Tibial nerve (tissue), 4 donors: ENCODE data around the gene NNT. TPM values are rescaled to one million over a fixed set of nuclear protein-coding genes. Genes with fewer than 3 reads are reported as not detected.

ENCODE experiments used
- DNase-seq, 2 donors: peaks; one replicate each; pipeline ENCODE4 v3.0.0-alpha.2; 2019; ENCODE audit warnings: low spot score in 2 of 2
- H3K27ac ChIP-seq, 4 donors: fragments of 200-600 bp; sonication (generic) in 3 of 4; one replicate each; pipeline ENCODE4 v1.5.1; 2017 to 2019; ENCODE audit warnings: mild to moderate bottlenecking in 1 of 4
- H3K27me3 ChIP-seq, 2 donors: fragments of 200-600 bp; sonication (generic) in 1 of 2; one replicate each; pipeline versions ENCODE4 v1.5.1 to v1.6.0; 2017 to 2019
- H3K36me3 ChIP-seq, 3 donors: fragments of 200-600 bp; sonication (generic); one replicate each; pipeline ENCODE4 v1.5.1; 2018 to 2019
- H3K4me1 ChIP-seq, 4 donors: fragments of 200-600 bp; sonication (generic) in 3 of 4; one replicate each; pipeline ENCODE4 v1.5.1; 2017 to 2019
- H3K4me3 ChIP-seq, 4 donors: fragments of 200-600 bp; sonication (generic) in 3 of 4; one replicate each; pipeline ENCODE4 v1.5.1; 2017 to 2019; ENCODE audit warnings: mild to moderate bottlenecking in 1 of 4, moderate library complexity in 1 of 4
- H3K9me3 ChIP-seq, 4 donors: fragments of 200-600 bp; sonication (generic) in 3 of 4; one replicate each; pipeline ENCODE4 v1.5.1; 2017 to 2019
- EP300 ChIP-seq, 2 donors: sonication (generic); formaldehyde crosslinking; IDR thresholded peaks; one replicate each; pipeline ENCODE4 v1.6.1; 2017; ENCODE audit warnings: antibody characterized with exemption in 2 of 2, mild to moderate bottlenecking in 1 of 2
- POLR2A ChIP-seq, 2 donors: fragments of 450-650 bp; IDR thresholded peaks; one replicate each; pipeline ENCODE4 v1.6.1; 2017; ENCODE audit warnings: antibody characterized with exemption in 2 of 2, mild to moderate bottlenecking in 2 of 2, moderate library complexity in 2 of 2
- WGBS, 2 donors: methylation state at CpG; one replicate each; pipeline ENCODE4 v1.1.5; 2018; 5-methylcytosine and 5-hydroxymethylcytosine counted together
- total RNA-seq, 4 donors: library from RNA; depleted of rRNA; stranded (reverse); fragments of >200 nt; gene quantifications; one replicate each; pipeline ENCODE4 v1.1.0, GENCODE V29; 2016
- TF ChIP-seq, protein P1 (sequence below), 5 experiments: fragments of 200-600 bp in 3 of 5; fragments of 450-650 bp in 2 of 5; sonication (generic) in 3 of 5; IDR thresholded peaks; one replicate each; pipeline ENCODE4 v1.5.1; 2016 to 2019; ENCODE audit warnings: antibody characterized with exemption in 5 of 5, mild to moderate bottlenecking in 3 of 5, moderate library complexity in 2 of 5

NNT gene
- total RNA-seq, 4 donors from 2014 or later: 36.3 to 47.1 (median 42.7) TPM

DNA sequence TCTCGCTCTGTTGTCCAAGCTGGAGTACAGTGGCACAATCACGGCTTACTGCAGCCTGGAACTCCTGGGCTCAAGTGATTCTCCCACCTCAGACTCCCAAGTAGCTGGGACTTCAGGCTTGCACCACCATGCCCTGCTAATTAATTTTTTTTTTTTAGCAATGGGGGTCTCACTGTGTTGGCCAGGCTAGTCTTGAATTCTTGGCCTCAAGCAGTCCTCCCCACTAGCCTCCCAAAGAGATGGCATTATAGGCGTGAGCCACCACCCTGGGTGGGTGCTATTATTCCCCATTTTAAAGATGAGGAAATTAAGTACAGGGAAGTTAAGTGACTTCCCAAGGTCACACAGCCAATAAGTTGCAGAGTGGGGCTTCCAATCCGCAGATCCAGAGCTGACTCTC, 1.7 kb downstream of the NNT start:
- Histone ChIP-seq H3K36me3 (peaks cover 0 to 13% (median 0%) of the 10 kb centered on the region in 3 donors), H3K9me3 (no peaks in the 10 kb centered on the region), H3K27me3 (no peaks in the 10 kb centered on the region), H3K4me1 (peaks cover 0 to 26% (median 4%) of the 10 kb centered on the region in 4 donors), H3K4me3 (peak overlapping the region in 1 of 4 donors; percentile 60), H3K27ac (no peak overlapping the region)
- WGBS, 2 donors: 83 to 96% methylated on average over 4 of the region's 4 CpGs
- no peak for TF ChIP-seq POLR2A (IDR thresholded peaks at IDR 0.05)
- no peak for TF ChIP-seq EP300 (IDR thresholded peaks at IDR 0.05)
- TF ChIP-seq, protein P1, sequence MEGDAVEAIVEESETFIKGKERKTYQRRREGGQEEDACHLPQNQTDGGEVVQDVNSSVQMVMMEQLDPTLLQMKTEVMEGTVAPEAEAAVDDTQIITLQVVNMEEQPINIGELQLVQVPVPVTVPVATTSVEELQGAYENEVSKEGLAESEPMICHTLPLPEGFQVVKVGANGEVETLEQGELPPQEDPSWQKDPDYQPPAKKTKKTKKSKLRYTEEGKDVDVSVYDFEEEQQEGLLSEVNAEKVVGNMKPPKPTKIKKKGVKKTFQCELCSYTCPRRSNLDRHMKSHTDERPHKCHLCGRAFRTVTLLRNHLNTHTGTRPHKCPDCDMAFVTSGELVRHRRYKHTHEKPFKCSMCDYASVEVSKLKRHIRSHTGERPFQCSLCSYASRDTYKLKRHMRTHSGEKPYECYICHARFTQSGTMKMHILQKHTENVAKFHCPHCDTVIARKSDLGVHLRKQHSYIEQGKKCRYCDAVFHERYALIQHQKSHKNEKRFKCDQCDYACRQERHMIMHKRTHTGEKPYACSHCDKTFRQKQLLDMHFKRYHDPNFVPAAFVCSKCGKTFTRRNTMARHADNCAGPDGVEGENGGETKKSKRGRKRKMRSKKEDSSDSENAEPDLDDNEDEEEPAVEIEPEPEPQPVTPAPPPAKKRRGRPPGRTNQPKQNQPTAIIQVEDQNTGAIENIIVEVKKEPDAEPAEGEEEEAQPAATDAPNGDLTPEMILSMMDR (IDR thresholded peaks at IDR 0.05): no peak
- no peak for DNase-seq

DNA sequence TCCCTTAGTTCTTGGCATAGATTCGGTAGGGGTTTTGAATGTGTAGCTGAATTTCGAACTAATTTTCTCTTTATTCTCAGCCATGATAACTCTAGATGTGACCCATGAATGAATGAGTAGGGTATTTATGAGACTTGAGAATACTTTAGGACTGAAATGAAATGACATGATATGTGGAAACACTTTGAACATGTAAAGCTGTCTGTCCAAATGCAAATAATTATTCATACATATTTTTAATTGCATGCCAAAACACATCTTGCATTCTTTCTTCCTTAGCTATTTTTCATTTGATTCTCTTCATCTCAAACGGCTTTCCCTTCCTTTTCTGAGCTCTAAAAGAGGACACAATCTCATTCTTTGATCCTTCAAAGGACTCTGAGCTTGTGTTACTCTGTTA, 3.4 kb downstream of the NNT start:
- H3K27ac ChIP-seq: no peak overlapping the region
- peaks cover 0 to 29% (median 0%) of the 10 kb centered on the region in 3 donors for H3K36me3 ChIP-seq
- no peaks in the 10 kb centered on the region for H3K9me3 ChIP-seq
- no peak for DNase-seq
- no peaks in the 10 kb centered on the region for H3K27me3 ChIP-seq
- H3K4me1 ChIP-seq: peaks cover 0 to 23% (median 4%) of the 10 kb centered on the region in 4 donors
- TF ChIP-seq, protein P1 (IDR thresholded peaks at IDR 0.05): no peak
- TF ChIP-seq POLR2A (IDR thresholded peaks at IDR 0.05): no peak
- TF ChIP-seq EP300 (IDR thresholded peaks at IDR 0.05): no peak
- 71% methylated on average over 3 of the region's 3 CpGs for WGBS, 2 donors
- H3K4me3 ChIP-seq: no peak overlapping the region

DNA sequence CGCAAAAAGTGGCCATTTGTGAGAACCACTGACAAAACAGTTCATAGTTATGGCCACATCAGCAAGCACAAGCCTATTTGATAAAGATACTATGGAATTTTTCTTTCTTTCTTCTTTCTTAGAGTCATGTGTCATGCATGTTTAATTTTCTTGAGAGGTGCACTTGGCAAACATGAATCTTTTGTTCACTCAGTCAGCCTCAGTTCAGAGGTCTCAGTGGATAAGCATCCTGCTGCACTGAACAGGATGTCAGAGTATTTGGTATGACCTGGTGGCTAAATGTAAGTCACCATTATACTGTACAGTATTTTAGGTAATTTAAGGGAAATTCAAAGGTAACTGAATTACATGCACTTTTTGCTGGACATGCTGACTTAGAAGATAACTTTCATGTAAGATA, 5.4 kb downstream of the NNT start:
- H3K27ac ChIP-seq: no peak overlapping the region
- H3K9me3 ChIP-seq: no peaks in the 10 kb centered on the region
- H3K4me1 ChIP-seq: peaks cover 0 to 11% (median 2%) of the 10 kb centered on the region in 4 donors
- TF ChIP-seq EP300 (IDR thresholded peaks at IDR 0.05): no peak
- TF ChIP-seq, protein P1 (IDR thresholded peaks at IDR 0.05): no peak
- TF ChIP-seq POLR2A (IDR thresholded peaks at IDR 0.05): no peak
- WGBS, 2 donors: 93 to 94% methylated on average over 1 of the region's 1 CpG
- peaks cover 0 to 50% (median 0%) of the 10 kb centered on the region in 3 donors for H3K36me3 ChIP-seq
- no peaks in the 10 kb centered on the region for H3K27me3 ChIP-seq
- H3K4me3 ChIP-seq: no peak overlapping the region
- DNase-seq: no peak

GRCh38 chr5:43609752-43610151, 6.8 kb downstream of the NNT start:
- DNase-seq: no peak
- Histone ChIP-seq H3K4me3 (no peak overlapping the region), H3K9me3 (no peaks in the 10 kb centered on the region), H3K36me3 (peaks cover 0 to 62% (median 0%) of the 10 kb centered on the region in 3 donors), H3K27ac (no peak overlapping the region), H3K4me1 (no peaks in the 10 kb centered on the region), H3K27me3 (no peaks in the 10 kb centered on the region)
- 88 to 97% methylated on average over 1 of the region's 1 CpG for WGBS, 2 donors
- no peak for TF ChIP-seq POLR2A (IDR thresholded peaks at IDR 0.05)
- TF ChIP-seq EP300 (IDR thresholded peaks at IDR 0.05): no peak
- TF ChIP-seq, protein P1 (IDR thresholded peaks at IDR 0.05): no peak

- DNase-seq: no peak
- WGBS, 2 donors: 93 to 99% methylated on average over 4 of the region's 4 CpGs
- Histone ChIP-seq H3K4me1 (no peaks in the 10 kb centered on the region), H3K27me3 (no peaks in the 10 kb centered on the region), H3K9me3 (no peaks in the 10 kb centered on the region), H3K36me3 (peaks cover 0 to 77% (median 0%) of the 10 kb centered on the region in 3 donors), H3K27ac (no peak overlapping the region), H3K4me3 (no peak overlapping the region)
- TF ChIP-seq, protein P1 (IDR thresholded peaks at IDR 0.05): no peak
- TF ChIP-seq EP300 (IDR thresholded peaks at IDR 0.05) (no peak), POLR2A (IDR thresholded peaks at IDR 0.05) (no peak)
These were observed 10.4 kb downstream of the NNT start for GRCh38 chr5:43613370-43613769.
